Sigmoid colon (tissue), 3 donors: ENCODE results near the gene GABBR2.

ENCODE experiments used
- POLR2A ChIP-seq, 2 donors: fragments of 450-650 bp; IDR thresholded peaks; one replicate each; pipeline ENCODE4 v1.6.1; 2016; ENCODE audit warnings: antibody characterized with exemption in 2 of 2, mild to moderate bottlenecking in 2 of 2, moderate library complexity in 2 of 2
- TF ChIP-seq, protein P1 (sequence below), 4 experiments: fragments of 450-650 bp in 3 of 4; fragments of 200-600 bp in 1 of 4; IDR thresholded peaks; one replicate each; pipeline ENCODE4 v1.5.1; 2016 to 2019; ENCODE audit warnings: antibody characterized with exemption in 4 of 4, mild to moderate bottlenecking in 3 of 4, moderate library complexity in 2 of 4

GRCh38 chr9:98641695-98642094, 67.0 kb downstream of the GABBR2 start:
- TF ChIP-seq, protein P1, sequence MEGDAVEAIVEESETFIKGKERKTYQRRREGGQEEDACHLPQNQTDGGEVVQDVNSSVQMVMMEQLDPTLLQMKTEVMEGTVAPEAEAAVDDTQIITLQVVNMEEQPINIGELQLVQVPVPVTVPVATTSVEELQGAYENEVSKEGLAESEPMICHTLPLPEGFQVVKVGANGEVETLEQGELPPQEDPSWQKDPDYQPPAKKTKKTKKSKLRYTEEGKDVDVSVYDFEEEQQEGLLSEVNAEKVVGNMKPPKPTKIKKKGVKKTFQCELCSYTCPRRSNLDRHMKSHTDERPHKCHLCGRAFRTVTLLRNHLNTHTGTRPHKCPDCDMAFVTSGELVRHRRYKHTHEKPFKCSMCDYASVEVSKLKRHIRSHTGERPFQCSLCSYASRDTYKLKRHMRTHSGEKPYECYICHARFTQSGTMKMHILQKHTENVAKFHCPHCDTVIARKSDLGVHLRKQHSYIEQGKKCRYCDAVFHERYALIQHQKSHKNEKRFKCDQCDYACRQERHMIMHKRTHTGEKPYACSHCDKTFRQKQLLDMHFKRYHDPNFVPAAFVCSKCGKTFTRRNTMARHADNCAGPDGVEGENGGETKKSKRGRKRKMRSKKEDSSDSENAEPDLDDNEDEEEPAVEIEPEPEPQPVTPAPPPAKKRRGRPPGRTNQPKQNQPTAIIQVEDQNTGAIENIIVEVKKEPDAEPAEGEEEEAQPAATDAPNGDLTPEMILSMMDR (IDR thresholded peaks at IDR 0.05): no peak
- TF ChIP-seq POLR2A (IDR thresholded peaks at IDR 0.05): no peak
